ENCODE results near the gene SPEN. TPM values are rescaled to one million over a fixed set of nuclear protein-coding genes. Genes with fewer than 3 reads are reported as not detected.
"Not testable (repeated sequence)": the region's sequence is repeated elsewhere in the genome, so short reads cannot be mapped to it uniquely, and the experiment has no call there.

SPEN gene
- total RNA-seq, 4 donors from 2014 or later = 55.0 to 79.7 (median 63.8) TPM

- TF ChIP-seq EP300 (IDR thresholded peaks at IDR 0.05) = no peak
- TF ChIP-seq, protein P1, sequence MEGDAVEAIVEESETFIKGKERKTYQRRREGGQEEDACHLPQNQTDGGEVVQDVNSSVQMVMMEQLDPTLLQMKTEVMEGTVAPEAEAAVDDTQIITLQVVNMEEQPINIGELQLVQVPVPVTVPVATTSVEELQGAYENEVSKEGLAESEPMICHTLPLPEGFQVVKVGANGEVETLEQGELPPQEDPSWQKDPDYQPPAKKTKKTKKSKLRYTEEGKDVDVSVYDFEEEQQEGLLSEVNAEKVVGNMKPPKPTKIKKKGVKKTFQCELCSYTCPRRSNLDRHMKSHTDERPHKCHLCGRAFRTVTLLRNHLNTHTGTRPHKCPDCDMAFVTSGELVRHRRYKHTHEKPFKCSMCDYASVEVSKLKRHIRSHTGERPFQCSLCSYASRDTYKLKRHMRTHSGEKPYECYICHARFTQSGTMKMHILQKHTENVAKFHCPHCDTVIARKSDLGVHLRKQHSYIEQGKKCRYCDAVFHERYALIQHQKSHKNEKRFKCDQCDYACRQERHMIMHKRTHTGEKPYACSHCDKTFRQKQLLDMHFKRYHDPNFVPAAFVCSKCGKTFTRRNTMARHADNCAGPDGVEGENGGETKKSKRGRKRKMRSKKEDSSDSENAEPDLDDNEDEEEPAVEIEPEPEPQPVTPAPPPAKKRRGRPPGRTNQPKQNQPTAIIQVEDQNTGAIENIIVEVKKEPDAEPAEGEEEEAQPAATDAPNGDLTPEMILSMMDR (IDR thresholded peaks at IDR 0.05) = no peak
- no peak for TF ChIP-seq POLR2AphosphoS5 (IDR thresholded peaks at IDR 0.05)
- Histone ChIP-seq H3K27ac (no peak overlapping the region), H3K36me3 (peaks cover 29% of the 10 kb centered on the region), H3K4me1 (peaks cover 23% of the 10 kb centered on the region), H3K4me3 (no peak overlapping the region), H3K27me3 (no peaks in the 10 kb centered on the region), H3K9me3 (no peaks in the 10 kb centered on the region)
- WGBS = 80% methylated on average over 1 of the region's 1 CpG
- no peak for DNase-seq (ENCODE audit: low spot score in 2 of 2)
Observed at GRCh38 chr1:15972409-15972808, 124.9 kb downstream of the SPEN start.

GRCh38 chr1:15973772-15974171 lies 126.3 kb downstream of the SPEN start:
- Histone ChIP-seq H3K27ac (no peak overlapping the region), H3K4me3 (no peak overlapping the region), H3K9me3 (no peaks in the 10 kb centered on the region), H3K27me3 (no peaks in the 10 kb centered on the region), H3K36me3 (peaks cover 29% of the 10 kb centered on the region), H3K4me1 (peaks cover 23% of the 10 kb centered on the region)
- 94% methylated on average over 4 of the region's 4 CpGs for WGBS
- DNase-seq (ENCODE audit: low spot score in 2 of 2) = peak in 1 of 2 donors; percentile 6
- no peak for TF ChIP-seq POLR2A (IDR thresholded peaks at IDR 0.05)
- TF ChIP-seq POLR2AphosphoS5 (IDR thresholded peaks at IDR 0.05) = no peak

GRCh38 chr1:15974855-15975254 lies 127.3 kb downstream of the SPEN start:
- peaks cover 19% of the 10 kb centered on the region for H3K36me3 ChIP-seq
- no peaks in the 10 kb centered on the region for H3K27me3 ChIP-seq
- peaks cover 23% of the 10 kb centered on the region for H3K4me1 ChIP-seq
- no peaks in the 10 kb centered on the region for H3K9me3 ChIP-seq
- DNase-seq (ENCODE audit: low spot score in 2 of 2) = peak in 1 of 2 donors; percentile 45
- TF ChIP-seq POLR2AphosphoS5 (IDR thresholded peaks at IDR 0.05) = no peak
- TF ChIP-seq, protein P1 (IDR thresholded peaks at IDR 0.05) = no peak
- 34% methylated on average over 9 of the region's 9 CpGs for WGBS
- H3K27ac ChIP-seq = no peak overlapping the region
- H3K4me3 ChIP-seq = peak overlapping the region; percentile 97

DNA sequence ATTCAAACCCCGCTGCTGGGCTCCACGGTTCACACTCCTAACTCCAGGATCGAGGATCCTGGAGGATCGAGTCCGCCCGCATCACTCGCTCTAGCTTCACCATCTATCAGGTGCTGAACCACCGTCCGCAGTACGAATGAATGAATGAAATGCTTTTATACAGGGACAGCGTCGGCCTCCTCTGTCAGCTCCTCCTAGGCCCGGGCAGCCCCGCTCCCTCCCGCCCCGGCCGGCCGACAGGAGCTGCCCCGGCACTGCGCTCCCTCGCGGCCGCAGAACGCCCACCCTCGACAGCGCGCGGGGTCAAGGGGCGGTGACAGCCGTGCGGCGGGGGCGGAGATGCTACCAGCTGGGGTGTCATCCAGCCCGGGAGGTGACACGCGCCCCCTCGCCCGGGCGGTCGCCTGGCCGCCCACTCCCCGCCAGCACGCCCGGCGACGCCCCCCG lies 127.9 kb downstream of the SPEN start:
- peaks cover 17% of the 10 kb centered on the region for H3K36me3 ChIP-seq
- 2% methylated on average over 10 of the region's 47 CpGs for WGBS
- peak overlapping the region; percentile 97 for H3K4me3 ChIP-seq
- no peak for DNase-seq (ENCODE audit: low spot score in 2 of 2)
- no peaks in the 10 kb centered on the region for H3K9me3 ChIP-seq
- TF ChIP-seq EP300 (IDR thresholded peaks at IDR 0.05) (no peak), POLR2A (IDR thresholded peaks at IDR 0.05) (no peak), POLR2AphosphoS5 (IDR thresholded peaks at IDR 0.05) (no peak)
- TF ChIP-seq, protein P1 (IDR thresholded peaks at IDR 0.05) = no peak
- H3K27ac ChIP-seq = peak overlapping the region; percentile 75
- peaks cover 23% of the 10 kb centered on the region for H3K4me1 ChIP-seq
- no peaks in the 10 kb centered on the region for H3K27me3 ChIP-seq

GRCh38 chr1:15975805-15976680 lies 128.5 kb downstream of the SPEN start, which contains the start of gene ZBTB17:
ZBTB17 (minus strand) TSS chr1:15976101; CDS start chr1:15948495, 27,606 bp downstream.
- no peaks in the 10 kb centered on the region for H3K27me3 ChIP-seq
- no peaks in the 10 kb centered on the region for H3K9me3 ChIP-seq
- WGBS = 28% methylated on average over 13 of the region's 47 CpGs
- DNase-seq (ENCODE audit: low spot score in 2 of 2) = peak; percentile 94 to 95
- H3K4me3 ChIP-seq = peak within 1 kb of the TSS; percentile 97
- H3K36me3 ChIP-seq = peaks cover 17% of the 10 kb centered on the region
- peaks cover 23% of the 10 kb centered on the region for H3K4me1 ChIP-seq
- peak within 1 kb of the TSS; percentile 75 for H3K27ac ChIP-seq
- TF ChIP-seq, protein P1 (IDR thresholded peaks at IDR 0.05) = no peak
- TF ChIP-seq EP300 (IDR thresholded peaks at IDR 0.05) = no peak
- peak in 1 of 3 donors; percentile 82 for TF ChIP-seq POLR2AphosphoS5 (IDR thresholded peaks at IDR 0.05)
- TF ChIP-seq POLR2A (IDR thresholded peaks at IDR 0.05) = peak in 1 of 2 donors; percentile 44

GRCh38 chr1:15977947-15978346 lies 130.4 kb downstream of the SPEN start:
- not testable (repeated sequence) for H3K9me3 ChIP-seq; H3K4me3 ChIP-seq; DNase-seq (ENCODE audit: low spot score in 2 of 2); H3K27ac ChIP-seq; H3K36me3 ChIP-seq; H3K27me3 ChIP-seq
- WGBS = 95% methylated on average over 4 of the region's 4 CpGs
- H3K4me1 ChIP-seq = peaks cover 23% of the 10 kb centered on the region
